ENCODE results near the gene LAMC3.

The LAMC3 gene

DNA sequence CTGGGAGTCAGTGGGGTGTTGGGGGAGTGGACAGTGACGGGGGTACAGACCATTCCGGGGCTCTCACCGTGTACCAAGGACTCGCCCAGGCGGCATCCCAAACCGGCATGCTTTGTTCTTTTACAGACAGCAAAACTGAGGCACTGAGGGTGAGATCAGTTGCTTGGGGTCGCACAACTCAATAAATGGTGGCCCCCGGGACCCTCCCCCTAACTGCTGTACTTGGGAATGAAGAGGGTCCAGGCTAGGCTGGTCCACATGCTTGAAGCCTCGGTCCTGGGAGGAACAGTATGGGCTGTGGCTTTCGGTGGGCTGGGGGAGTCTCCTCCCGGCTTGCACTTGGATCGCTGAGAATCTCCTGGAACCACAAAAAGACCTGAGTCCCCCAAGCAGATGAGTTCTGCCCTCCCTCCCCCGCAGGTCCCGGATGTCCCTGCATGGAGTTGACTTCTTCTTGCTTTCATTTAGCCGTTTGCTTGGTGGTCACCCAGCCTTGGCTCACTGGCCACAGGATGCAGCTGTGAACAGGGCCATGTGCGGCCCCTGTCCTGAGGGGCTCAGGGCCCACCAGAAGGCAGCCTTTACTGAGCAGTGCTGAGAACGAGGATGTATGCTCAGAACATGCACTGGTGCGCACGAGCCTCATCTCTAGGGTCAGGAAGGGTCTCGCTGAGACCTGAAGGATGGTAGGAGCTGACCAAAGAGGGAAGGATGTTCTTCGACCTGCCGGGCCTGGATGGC is 4.2 kb downstream of the LAMC3 start:
- no peak for DNase-seq

GRCh38 chr9:131013771-131014676 is 5.0 kb downstream of the LAMC3 start:
- DNase-seq = no peak

DNA sequence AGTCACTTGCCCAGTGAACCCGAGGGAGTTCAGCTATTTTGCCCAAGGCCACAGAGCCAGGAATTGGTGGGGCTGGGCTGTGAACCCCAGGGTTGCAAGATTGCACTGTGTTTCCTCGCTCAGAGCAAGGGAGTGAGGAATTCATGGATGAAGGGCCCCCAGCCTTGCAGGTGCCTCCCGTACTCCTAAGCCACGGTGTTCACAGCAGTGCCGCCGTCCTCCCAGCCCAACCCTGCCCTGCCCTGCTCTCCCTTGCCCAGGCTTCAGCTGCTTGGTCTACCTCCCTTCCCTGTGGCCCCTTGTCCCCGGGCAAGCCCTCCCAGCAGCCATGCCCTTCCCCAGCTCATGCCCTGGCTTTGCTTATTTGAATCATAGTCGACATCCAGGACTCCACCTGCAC is 6.1 kb downstream of the LAMC3 start:
- no peak for DNase-seq

DNA sequence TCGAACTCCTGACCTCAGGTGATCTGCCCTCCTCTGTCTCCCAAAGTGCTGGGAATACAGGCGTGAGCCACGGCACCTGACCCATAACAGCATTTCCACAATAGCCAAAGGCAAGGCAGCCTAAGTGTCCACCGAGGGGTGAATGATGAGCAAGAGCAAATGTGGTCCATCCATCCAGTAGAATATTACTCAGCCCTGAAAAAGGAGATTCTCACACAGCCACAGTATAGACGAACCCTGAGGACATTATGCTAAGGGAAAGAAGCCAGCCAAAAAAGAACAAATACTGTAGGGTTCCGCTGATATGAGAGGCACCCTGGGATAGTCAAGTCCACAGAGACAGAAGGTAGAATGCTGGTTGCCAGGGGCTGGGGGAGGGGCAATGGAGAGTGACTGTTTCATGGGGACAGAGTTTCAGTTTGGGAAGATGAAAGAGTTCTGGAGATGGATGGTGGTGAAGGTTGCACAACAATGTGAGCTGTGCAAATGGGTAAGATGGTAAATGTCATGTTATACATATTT is 7.0 kb downstream of the LAMC3 start:
- no peak for DNase-seq

GRCh38 chr9:131017067-131017466 is 8.1 kb downstream of the LAMC3 start:
- DNase-seq = no peak

DNA sequence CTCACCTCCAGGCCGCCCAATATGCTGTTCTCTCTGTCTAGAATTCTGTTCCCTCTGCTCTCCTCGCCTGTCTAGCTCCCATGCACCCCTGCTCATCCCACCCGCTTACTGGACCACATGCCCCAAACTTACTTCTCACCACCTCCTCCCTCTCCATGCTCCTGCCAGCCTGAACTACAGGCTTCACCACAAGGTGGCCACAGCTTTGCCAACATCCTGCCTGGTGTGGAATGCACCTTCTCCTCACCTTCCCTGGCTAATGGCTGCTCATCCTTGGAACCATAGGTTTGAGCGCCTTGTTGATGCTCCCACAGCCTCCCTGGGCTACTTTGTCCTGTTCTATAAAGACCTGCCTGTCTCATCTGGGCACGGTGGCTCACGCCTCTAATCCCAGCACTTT is 9.6 kb downstream of the LAMC3 start:
- no peak for DNase-seq

GRCh38 chr9:131019388-131020239 is 10.6 kb downstream of the LAMC3 start:
- no peak for DNase-seq

DNA sequence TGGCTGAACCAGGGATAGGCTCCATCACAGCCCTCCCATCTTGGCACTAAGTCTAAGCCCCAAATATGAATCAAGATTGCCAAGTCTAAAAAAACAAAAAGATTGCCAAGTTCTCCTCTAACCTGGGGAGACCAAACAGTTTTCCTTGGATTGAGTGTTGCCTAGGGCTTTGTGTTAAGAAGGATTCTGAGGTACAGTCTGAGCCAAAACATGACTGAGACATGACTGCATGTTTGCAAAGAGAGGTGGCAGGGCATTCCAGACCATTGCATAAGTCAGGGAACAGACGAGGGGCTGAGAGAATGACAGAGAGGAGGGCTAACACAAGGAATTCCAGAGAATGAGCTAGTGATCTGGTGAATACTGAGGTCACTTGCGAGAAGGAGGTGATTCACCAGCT is 11.4 kb downstream of the LAMC3 start:
- no peak for DNase-seq

DNA sequence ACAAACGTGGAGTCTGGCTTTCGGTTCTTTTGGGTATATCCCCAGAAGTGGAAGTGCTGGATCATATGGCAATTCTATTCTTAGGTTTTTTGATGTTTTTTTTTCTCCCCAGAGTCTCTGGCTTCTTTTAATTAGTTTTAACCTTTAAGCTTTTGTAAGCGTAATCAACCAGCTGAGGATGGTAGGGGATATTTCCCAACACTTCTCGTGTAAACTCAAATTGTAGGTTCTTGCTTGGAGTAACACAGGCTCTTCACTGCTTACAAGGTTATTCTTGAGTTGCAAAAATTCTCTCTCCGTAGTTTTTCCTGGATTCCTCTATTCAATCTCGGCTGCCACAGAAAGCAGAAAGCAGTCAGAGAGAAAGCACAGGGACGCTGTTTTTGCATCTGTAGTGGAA is 11.9 kb downstream of the LAMC3 start:
- no peak for DNase-seq

- DNase-seq = no peak
Observed at GRCh38 chr9:131021785-131022184, 12.8 kb downstream of the LAMC3 start.

DNA sequence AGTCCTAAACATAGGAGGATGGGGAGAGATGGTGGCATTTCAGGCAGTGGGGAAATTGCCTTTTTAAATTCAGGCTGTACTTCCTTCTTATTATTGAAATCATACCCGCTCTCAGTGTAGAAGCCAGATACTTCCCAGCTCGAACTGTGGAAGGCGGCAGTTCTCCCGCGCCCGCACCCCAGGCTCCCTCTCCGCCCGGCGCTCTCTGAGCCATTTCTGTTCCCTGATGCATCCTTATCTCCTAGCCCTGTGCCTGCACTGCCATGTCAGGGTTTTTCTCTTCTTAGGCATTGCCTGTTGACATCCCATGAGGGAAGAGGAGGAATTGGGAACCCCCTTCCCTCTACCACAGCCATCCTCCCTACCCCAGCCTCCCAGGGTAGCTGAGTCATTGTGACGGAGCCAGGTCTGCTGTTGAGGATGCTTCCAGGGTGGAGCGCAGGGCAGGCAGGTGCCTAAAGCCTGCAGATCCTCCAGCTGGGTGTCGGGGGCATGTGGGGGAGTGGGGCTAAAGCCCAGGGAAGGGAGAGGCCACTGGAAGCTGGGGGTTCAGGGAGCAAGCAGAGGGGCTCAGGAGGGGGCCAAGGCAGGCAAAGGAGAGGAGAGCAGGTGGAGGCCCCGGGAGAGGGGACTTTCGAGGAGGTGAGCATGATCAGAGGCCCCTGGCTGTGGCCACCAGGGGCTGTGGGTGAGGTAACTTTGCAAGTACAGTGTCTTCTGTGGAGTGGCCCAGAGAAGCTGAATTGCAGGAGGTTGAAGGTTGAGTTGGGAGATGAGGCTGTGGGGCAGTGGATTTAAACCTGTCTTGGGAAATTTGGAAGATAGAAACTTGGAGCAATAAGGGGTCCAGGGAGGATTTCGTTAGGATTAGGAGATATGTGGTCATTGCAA is 16.2 kb downstream of the LAMC3 start:
- no peak for DNase-seq

- DNase-seq = no peak
Observed at GRCh38 chr9:131025953-131026858, 17.2 kb downstream of the LAMC3 start.

GRCh38 chr9:131027048-131027871 is 18.3 kb downstream of the LAMC3 start:
- no peak for DNase-seq

- DNase-seq = no peak
Observed at GRCh38 chr9:131027872-131028179, 18.9 kb downstream of the LAMC3 start.

- no peak for DNase-seq
Observed at GRCh38 chr9:131028221-131028884, 19.4 kb downstream of the LAMC3 start.

DNA sequence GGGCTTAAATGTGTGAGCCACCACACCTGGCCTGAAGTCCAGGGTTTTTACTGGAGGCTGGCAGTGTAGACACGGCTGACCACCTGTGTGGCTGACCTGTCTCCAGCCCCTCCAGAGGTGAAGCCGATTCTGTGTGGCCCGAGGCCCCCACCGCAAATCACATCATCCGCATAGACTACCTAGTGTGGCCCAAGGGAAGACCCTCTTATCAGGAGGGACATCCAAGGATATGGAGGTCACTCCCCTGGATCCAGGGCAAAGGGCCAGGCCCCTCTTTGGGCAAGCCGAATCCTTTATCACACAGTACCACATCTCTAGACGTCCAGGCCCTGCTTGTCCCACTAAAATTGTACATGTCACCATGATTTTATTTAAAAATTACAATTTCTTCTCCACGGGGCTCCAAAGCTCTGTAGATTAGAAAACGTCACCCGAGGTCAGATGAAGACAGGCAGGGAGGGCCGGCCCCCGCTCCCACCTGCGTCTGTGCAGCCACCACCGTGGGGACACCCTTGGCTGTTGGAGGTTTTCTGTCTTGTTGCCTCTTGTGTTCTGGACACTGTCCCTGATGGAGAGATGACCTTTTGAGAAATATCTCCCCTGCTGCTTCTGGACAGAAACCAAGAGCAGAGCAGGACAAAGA is 20.1 kb downstream of the LAMC3 start:
- DNase-seq = no peak

GRCh38 chr9:131029574-131029952 is 20.6 kb downstream of the LAMC3 start:
- no peak for DNase-seq

DNA sequence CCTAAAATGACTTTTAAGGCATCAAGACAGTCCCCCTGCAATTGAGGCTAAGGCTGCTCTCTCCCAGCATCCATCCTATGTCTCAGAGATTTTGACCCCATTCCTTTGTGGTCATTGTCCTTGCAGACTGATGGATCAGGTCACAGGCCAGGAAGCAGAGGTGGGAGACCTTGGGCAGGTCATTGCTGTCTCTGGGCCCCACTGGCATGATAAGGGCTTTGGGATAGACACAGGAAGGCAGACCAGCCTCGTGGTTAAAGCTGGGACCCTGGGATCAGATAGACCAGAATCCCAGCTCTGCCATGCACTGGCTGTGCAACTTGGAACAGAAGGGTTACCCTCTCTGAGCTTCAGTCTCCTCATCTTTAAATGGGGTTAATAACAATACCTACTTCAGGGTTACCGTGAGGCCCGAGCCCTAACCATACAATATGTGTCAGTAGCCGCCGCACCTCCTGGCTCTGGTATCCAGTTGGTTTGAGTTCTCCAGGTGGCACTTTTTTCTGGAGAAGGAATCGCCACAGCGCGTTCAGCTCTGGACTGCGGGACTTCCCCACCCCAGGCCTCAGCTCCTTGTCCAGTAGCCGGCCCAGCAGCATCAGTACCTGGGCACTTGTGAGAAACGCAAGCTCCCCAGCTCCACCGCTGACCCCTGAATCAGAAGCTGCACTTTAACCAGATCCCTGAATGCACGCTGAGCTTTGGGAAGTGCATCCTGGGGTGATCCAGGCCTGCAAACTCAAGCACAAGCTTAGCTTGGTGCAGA is 21.4 kb downstream of the LAMC3 start:
- no peak for DNase-seq

Measured in effector CD4-positive, alpha-beta T cell (primary cell).